Colonic mucosa (tissue), 4 donors: ENCODE results near the gene MSRB1. TPM values are rescaled to one million over a fixed set of nuclear protein-coding genes. Genes with fewer than 3 reads are reported as not detected.
"Not testable (repeated sequence)": the region's sequence is repeated elsewhere in the genome, so short reads cannot be mapped to it uniquely, and the experiment has no call there.

Experiments used
- DNase-seq: peaks from one replicate; pipeline ENCODE4 v3.0.0-alpha.2; 2020
- H3K27ac ChIP-seq: fragments of 200-600 bp; one replicate; pipeline ENCODE4 v1.8.0; 2021
- H3K27me3 ChIP-seq: fragments of 200-600 bp; one replicate; pipeline ENCODE4 v1.8.0; 2021
- H3K36me3 ChIP-seq: fragments of 200-600 bp; one replicate; pipeline ENCODE4 v1.8.0; 2021
- H3K4me1 ChIP-seq: fragments of 200-600 bp; one replicate; pipeline ENCODE4 v1.8.0; 2021; ENCODE audit warnings: mild to moderate bottlenecking
- H3K4me3 ChIP-seq: fragments of 200-600 bp; one replicate; pipeline ENCODE4 v1.8.0; 2021
- H3K9ac ChIP-seq, 2 donors: one replicate each; pipeline ENCODE4 v1.7.0; 2013; ENCODE audit warnings: control low read depth in 2 of 2, low read depth in 2 of 2, low read length in 2 of 2
- H3K9me3 ChIP-seq: fragments of 200-600 bp; one replicate; pipeline ENCODE4 v1.8.0; 2021
- CTCF ChIP-seq: fragments of 200-600 bp; IDR thresholded peaks from one replicate; pipeline ENCODE4 v1.8.0; 2022; ENCODE audit warnings: antibody characterized with exemption, mild to moderate bottlenecking
- intact Hi-C: fragments of 100-400 bp; cut with DNase I; formaldehyde crosslinking; loops from one replicate; pipeline ENCODE4 v1.14.1; 2022
- total RNA-seq, 2 donors: library from RNA; stranded (reverse); fragmentation: NEBNext Ultra II Directional in 1 of 2; extraction: Animal tissue kit (Norgen Biotek cat#: 25700) in 1 of 2; gene quantifications; one replicate each; pipeline ENCODE4 v1.2.1, GENCODE V29; 2021
- donor health status: healthy.
- donor health status: DM: no; HTN: no; CAD: no.
- donor health status: DM: no; HTN: no; CAD: no.

The MSRB1 gene
- total RNA-seq, 2 donors from 2014 or later, result 33.0 to 61.2 TPM

- Histone ChIP-seq H3K9me3 (no peaks in the 10 kb centered on the region), H3K27ac (peak overlapping the region; percentile 6), H3K4me3 (no peak overlapping the region), H3K9ac (peak overlapping the region; percentile 84 to 89), H3K27me3 (no peaks in the 10 kb centered on the region), H3K36me3 (no peaks in the 10 kb centered on the region), H3K4me1 (peaks cover 7% of the 10 kb centered on the region)
- DNase-seq, result no peak
- intact Hi-C loops, result no loop called here
- no peak for TF ChIP-seq CTCF
Measured at GRCh38 chr16:1960665-1961630, 17.9 kb upstream of the MSRB1 start.

- peak; percentile 95 for DNase-seq
- peak within 1 kb of the TSS; percentile 79 for H3K27ac ChIP-seq
- H3K36me3 ChIP-seq, result no peaks in the 10 kb centered on the region
- intact Hi-C loops, result no loop called here
- H3K27me3 ChIP-seq, result no peaks in the 10 kb centered on the region
- H3K9me3 ChIP-seq, result no peaks in the 10 kb centered on the region
- peak within 1 kb of the TSS; percentile 84 to 89 for H3K9ac ChIP-seq
- TF ChIP-seq CTCF, result peak; percentile 51
- H3K4me3 ChIP-seq, result peak within 1 kb of the TSS; percentile 83
- peaks cover 7% of the 10 kb centered on the region for H3K4me1 ChIP-seq
Measured at GRCh38 chr16:1959269-1960039, 16.5 kb upstream of the MSRB1 start, which contains the start of gene NDUFB10. NDUFB10 (plus strand) TSS chr16:1959538; CDS start chr16:1959625, 87 bp downstream.

GRCh38 chr16:1958715-1959268 is 15.8 kb upstream of the MSRB1 start:
- no peaks in the 10 kb centered on the region for H3K9me3 ChIP-seq
- H3K4me1 ChIP-seq, result peaks cover 7% of the 10 kb centered on the region
- H3K27ac ChIP-seq, result peak overlapping the region; percentile 79
- H3K27me3 ChIP-seq, result no peaks in the 10 kb centered on the region
- peak overlapping the region in 1 of 2 donors; percentile 84 for H3K9ac ChIP-seq
- no peak for TF ChIP-seq CTCF
- intact Hi-C loops, result no loop called here
- DNase-seq, result no peak
- H3K4me3 ChIP-seq, result peak overlapping the region; percentile 83
- H3K36me3 ChIP-seq, result no peaks in the 10 kb centered on the region

GRCh38 chr16:1958143-1958491 is 15.1 kb upstream of the MSRB1 start:
- H3K27ac ChIP-seq, H3K9ac ChIP-seq, H3K4me3 ChIP-seq, intact Hi-C loops, H3K9me3 ChIP-seq, H3K27me3 ChIP-seq, H3K4me1 ChIP-seq, H3K36me3 ChIP-seq, DNase-seq: not testable (repeated sequence)

- H3K4me3 ChIP-seq, H3K9me3 ChIP-seq, DNase-seq, H3K9ac ChIP-seq, H3K4me1 ChIP-seq, H3K27ac ChIP-seq, H3K27me3 ChIP-seq, intact Hi-C loops, H3K36me3 ChIP-seq: not testable (repeated sequence)
Measured at GRCh38 chr16:1957434-1958142, 14.6 kb upstream of the MSRB1 start.

GRCh38 chr16:1953734-1954133 is 10.7 kb upstream of the MSRB1 start:
- Histone ChIP-seq H3K4me1 (no peaks in the 10 kb centered on the region), H3K27ac (no peak overlapping the region), H3K9me3 (no peaks in the 10 kb centered on the region), H3K9ac (no peak overlapping the region), H3K36me3 (no peaks in the 10 kb centered on the region), H3K27me3 (no peaks in the 10 kb centered on the region), H3K4me3 (no peak overlapping the region)
- no peak for TF ChIP-seq CTCF
- intact Hi-C loops, result no loop called here
- no peak for DNase-seq
